Measurements from ENCODE around the gene USP17L29.
"Not testable (repeated sequence)": the region's sequence is repeated elsewhere in the genome, so short reads cannot be mapped to it uniquely, and the experiment has no call there.

USP17L29 gene, protein sequence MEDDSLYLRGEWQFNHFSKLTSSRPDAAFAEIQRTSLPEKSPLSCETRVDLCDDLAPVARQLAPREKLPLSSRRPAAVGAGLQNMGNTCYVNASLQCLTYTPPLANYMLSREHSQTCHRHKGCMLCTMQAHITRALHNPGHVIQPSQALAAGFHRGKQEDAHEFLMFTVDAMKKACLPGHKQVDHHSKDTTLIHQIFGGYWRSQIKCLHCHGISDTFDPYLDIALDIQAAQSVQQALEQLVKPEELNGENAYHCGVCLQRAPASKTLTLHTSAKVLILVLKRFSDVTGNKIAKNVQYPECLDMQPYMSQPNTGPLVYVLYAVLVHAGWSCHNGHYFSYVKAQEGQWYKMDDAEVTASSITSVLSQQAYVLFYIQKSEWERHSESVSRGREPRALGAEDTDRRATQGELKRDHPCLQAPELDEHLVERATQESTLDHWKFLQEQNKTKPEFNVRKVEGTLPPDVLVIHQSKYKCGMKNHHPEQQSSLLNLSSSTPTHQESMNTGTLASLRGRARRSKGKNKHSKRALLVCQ

DNA sequence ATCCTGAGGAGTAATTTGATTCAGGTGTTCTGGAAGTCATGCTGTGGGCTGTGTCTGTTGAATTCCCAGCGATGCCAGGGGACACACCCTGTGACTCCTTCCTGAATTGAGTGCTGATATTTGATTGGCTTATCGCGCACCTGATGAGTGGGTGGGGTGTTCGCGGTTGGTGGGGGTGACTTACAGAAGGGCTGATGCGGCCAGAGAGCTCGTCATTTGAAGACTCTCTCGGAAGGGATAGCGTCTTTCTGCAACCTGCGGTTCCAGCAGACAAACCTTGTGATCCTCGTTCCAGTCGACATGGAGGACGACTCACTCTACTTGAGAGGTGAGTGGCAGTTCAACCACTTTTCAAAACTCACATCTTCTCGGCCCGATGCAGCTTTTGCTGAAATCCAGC is at the start of gene USP17L29:
Gene USP17L29 (plus strand): TSS at position 301 of the 400 bp plus-strand sequence. CDS start 0 bp downstream, at position 301.
- not testable (repeated sequence) for DNase-seq

DNA sequence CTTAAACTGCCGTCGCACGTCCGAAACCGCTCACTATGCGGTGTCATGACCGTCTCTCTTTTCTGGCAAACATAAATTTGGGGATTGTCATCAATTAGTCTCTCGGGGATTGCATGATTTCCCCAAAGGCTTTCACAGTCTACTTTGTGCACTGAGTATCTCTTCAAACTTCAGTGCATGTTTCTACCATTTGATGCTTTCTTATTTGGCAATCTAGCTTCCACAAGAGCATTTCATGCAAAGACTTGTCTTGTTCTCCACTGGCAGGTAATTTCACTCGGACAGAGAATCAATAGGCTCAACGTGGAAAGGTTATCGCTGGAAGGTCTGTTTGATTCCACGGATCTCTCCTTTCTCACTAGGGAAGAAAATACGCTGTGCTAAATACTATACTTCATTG is 29.2 kb upstream of the USP17L29 start:
- DNase-seq: not testable (repeated sequence)

DNA sequence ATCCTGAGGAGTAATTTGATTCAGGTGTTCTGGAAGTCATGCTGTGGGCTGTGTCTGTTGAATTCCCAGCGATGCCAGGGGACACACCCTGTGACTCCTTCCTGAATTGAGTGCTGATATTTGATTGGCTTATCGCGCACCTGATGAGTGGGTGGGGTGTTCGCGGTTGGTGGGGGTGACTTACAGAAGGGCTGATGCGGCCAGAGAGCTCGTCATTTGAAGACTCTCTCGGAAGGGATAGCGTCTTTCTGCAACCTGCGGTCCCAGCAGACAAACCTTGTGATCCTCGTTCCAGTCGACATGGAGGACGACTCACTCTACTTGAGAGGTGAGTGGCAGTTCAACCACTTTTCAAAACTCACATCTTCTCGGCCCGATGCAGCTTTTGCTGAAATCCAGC is 28.6 kb upstream of the USP17L29 start, which contains the start of gene USP17L24:
Gene USP17L24 (plus strand): TSS at position 301 of the 400 bp plus-strand sequence. CDS start 0 bp downstream, at position 301.
- not testable (repeated sequence) for DNase-seq

DNA sequence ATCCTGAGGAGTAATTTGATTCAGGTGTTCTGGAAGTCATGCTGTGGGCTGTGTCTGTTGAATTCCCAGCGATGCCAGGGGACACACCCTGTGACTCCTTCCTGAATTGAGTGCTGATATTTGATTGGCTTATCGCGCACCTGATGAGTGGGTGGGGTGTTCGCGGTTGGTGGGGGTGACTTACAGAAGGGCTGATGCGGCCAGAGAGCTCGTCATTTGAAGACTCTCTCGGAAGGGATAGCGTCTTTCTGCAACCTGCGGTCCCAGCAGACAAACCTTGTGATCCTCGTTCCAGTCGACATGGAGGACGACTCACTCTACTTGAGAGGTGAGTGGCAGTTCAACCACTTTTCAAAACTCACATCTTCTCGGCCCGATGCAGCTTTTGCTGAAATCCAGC is 23.8 kb upstream of the USP17L29 start, which contains the start of gene USP17L25:
Gene USP17L25 (plus strand): TSS at position 301 of the 400 bp plus-strand sequence. CDS start 0 bp downstream, at position 301.
- not testable (repeated sequence) for DNase-seq

DNA sequence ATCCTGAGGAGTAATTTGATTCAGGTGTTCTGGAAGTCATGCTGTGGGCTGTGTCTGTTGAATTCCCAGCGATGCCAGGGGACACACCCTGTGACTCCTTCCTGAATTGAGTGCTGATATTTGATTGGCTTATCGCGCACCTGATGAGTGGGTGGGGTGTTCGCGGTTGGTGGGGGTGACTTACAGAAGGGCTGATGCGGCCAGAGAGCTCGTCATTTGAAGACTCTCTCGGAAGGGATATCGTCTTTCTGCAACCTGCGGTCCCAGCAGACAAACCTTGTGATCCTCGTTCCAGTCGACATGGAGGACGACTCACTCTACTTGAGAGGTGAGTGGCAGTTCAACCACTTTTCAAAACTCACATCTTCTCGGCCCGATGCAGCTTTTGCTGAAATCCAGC is 19.1 kb upstream of the USP17L29 start, which contains the start of gene USP17L26:
Gene USP17L26 (plus strand): TSS at position 301 of the 400 bp plus-strand sequence. CDS start 0 bp downstream, at position 301.
- not testable (repeated sequence) for DNase-seq

DNA sequence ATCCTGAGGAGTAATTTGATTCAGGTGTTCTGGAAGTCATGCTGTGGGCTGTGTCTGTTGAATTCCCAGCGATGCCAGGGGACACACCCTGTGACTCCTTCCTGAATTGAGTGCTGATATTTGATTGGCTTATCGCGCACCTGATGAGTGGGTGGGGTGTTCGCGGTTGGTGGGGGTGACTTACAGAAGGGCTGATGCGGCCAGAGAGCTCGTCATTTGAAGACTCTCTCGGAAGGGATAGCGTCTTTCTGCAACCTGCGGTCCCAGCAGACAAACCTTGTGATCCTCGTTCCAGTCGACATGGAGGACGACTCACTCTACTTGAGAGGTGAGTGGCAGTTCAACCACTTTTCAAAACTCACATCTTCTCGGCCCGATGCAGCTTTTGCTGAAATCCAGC is 14.3 kb upstream of the USP17L29 start, which contains the start of gene USP17L5:
Gene USP17L5 (plus strand): TSS at position 301 of the 400 bp plus-strand sequence. CDS start 0 bp downstream, at position 301.
- not testable (repeated sequence) for DNase-seq

DNA sequence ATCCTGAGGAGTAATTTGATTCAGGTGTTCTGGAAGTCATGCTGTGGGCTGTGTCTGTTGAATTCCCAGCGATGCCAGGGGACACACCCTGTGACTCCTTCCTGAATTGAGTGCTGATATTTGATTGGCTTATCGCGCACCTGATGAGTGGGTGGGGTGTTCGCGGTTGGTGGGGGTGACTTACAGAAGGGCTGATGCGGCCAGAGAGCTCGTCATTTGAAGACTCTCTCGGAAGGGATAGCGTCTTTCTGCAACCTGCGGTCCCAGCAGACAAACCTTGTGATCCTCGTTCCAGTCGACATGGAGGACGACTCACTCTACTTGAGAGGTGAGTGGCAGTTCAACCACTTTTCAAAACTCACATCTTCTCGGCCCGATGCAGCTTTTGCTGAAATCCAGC is 9.6 kb upstream of the USP17L29 start, which contains the start of gene USP17L27:
Gene USP17L27 (plus strand): TSS at position 301 of the 400 bp plus-strand sequence. CDS start 0 bp downstream, at position 301.
- not testable (repeated sequence) for DNase-seq

DNA sequence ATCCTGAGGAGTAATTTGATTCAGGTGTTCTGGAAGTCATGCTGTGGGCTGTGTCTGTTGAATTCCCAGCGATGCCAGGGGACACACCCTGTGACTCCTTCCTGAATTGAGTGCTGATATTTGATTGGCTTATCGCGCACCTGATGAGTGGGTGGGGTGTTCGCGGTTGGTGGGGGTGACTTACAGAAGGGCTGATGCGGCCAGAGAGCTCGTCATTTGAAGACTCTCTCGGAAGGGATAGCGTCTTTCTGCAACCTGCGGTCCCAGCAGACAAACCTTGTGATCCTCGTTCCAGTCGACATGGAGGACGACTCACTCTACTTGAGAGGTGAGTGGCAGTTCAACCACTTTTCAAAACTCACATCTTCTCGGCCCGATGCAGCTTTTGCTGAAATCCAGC is 4.8 kb upstream of the USP17L29 start, which contains the start of gene USP17L28:
Gene USP17L28 (plus strand): TSS at position 301 of the 400 bp plus-strand sequence. CDS start 0 bp downstream, at position 301.
- not testable (repeated sequence) for DNase-seq

DNA sequence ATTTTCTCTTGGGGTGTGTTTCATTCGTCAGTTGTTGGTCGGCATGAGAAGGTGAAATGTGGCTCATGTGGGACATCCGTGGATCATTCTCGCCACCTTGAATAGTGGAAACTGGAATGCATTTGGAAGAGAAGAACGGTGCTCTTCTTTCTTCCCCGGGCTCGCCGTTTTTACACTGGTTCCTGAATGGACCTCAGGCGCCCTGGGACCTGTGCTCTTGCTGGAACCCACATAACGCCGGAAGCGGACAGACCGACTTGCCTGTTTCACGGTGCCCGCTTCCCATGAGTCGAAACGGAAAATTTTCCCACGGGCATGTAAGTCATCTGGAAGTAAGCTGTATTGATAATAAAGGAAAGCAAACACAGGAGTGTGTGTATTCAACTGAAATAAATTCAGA is 2.6 kb upstream of the USP17L29 start:
- not testable (repeated sequence) for DNase-seq

DNA sequence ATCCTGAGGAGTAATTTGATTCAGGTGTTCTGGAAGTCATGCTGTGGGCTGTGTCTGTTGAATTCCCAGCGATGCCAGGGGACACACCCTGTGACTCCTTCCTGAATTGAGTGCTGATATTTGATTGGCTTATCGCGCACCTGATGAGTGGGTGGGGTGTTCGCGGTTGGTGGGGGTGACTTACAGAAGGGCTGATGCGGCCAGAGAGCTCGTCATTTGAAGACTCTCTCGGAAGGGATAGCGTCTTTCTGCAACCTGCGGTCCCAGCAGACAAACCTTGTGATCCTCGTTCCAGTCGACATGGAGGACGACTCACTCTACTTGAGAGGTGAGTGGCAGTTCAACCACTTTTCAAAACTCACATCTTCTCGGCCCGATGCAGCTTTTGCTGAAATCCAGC is 9.4 kb downstream of the USP17L29 start, which contains the start of gene USP17L30:
Gene USP17L30 (plus strand): TSS at position 301 of the 400 bp plus-strand sequence. CDS start 0 bp downstream, at position 301.
- not testable (repeated sequence) for DNase-seq

DNA sequence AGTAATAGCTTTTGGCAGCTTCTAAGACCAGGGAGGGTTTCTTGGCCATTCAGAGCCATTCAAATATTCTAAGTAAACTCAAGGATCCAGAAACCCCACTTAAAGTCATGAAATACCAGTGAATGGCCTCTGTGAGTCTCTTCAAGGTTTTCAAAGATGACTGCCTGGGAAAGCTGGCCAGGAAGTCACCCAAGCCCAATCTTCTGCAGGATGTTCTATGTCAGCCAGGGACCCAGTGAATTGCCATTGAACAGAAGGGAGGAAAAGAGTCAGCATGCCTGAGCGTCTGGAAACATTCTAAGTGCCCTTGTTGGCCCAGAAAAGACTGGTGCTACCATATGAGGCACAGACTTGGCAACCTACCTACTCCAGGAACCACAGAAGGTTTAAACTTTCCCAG is 26.4 kb downstream of the USP17L29 start:
- DNase-seq: not testable (repeated sequence)

DNA sequence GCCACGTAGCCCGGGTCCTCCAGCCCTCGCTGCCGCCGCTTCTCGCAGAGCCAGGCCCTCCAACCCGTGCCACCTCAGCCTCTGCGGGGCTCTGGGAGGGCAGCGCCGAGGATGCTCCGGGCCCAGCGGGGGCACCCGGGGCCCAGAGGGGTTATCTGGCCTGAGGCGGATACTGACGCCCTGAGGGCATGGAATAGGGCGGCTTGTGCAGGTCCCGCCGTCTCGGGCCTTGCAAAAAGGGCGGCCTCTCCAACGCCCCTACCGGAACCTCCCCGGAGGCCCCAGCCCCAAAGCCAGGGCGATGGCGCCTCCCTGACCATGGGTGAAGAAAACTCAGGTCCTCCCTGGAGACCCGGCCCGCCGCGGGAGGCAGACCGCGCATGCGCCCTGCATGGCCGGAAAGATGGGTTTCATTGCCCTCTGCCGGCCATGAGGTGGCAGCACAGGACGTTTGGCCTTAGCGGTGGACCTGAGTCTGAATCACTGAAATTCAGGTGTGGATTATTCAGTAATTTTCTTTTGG is 27.6 kb downstream of the USP17L29 start:
- peak; percentile 58 for DNase-seq

DNA sequence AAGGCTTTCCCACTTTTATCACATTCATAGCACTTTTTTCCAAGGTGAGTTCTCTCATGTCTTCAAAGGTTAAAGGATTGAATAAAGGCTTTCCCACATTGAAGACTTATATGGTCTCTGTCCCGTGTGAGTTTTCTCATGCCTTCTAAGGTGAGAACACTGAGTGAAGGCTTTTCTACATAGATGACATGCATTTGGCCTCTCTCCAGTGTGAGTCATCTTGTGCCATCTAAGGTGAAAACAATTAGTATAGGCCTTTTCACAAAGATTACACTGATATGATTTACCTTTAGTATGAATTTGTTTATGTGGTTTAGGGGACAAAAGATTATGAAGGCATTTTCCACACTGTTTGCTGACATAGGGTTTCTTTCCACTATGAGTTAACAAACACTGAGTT is 30.7 kb downstream of the USP17L29 start:
- DNase-seq: no peak

DNA sequence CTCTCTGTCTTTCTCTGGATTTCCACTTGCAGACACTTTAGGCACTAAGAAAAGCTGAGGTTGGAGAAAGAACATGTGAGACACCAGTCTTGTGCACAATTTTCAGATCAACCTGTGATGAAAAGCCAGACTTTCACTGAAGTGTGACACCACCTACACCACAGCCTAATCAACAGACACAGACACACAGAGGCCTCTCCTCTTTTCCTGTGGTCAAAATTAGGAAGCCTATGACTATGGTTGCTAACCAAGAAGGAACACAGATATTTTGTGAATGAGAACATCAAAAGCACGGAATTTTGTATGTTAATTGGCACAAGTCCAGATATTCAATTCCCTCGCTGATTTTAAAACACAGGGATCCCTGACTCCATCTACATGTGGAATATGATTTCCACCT is 35.6 kb downstream of the USP17L29 start:
- not testable (repeated sequence) for DNase-seq
